Raji (cell line): ENCODE results near the gene CELSR1.

Source experiments
- POLR2A ChIP-seq: IDR thresholded peaks from 2 replicates; pipeline ENCODE4 v1.6.1; 2011; ENCODE audit warnings: low read depth, low read length, control low read depth; ENCODE audit not compliant: insufficient read depth

Gene CELSR1

DNA sequence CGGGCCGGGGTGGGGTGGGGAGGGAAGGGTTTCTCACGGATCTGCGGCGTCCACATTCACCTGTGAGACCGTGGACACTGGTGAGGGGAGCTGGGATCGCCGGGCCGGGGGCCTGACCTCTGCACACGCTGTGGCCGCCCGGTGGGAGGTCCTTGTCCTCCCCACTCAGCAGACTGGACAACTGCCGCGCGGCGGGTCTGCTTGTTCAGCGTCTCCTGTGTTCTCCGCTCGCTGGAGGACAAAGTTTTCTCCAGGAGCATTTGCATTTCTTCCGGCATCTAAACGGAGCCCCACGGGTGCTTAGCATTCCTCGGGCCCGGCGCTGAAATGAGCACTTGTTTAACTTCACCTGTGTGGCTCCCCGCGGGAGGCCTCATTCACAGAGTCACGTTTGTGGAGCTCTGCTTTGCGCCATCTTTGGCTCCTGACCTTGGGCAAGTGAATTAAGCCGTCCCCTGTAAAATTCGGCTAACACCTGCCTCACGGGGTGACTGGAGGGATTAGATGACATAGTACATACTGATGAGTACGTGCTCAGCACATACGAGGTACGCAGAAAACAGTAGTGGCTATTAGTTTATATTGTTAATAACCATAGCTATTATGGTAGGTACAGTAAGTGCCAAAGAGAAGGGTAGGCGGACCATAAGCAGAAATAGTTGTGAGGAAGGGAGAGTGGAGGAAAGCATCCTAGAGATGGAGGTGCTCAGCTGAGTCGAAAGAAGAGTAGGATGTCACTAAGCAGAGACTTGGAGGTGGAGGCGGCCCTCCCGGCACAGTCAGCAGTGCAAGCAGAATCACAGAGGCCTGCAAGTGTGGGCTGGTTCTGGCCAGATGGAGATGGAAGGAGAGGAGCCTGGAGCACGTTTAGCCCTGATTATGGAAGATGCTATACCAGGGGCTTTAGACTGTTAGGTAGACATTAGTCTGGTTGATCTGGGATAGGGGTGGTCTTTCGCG is 201.0 kb downstream of the CELSR1 start:
- TF ChIP-seq POLR2A, result no peak

DNA sequence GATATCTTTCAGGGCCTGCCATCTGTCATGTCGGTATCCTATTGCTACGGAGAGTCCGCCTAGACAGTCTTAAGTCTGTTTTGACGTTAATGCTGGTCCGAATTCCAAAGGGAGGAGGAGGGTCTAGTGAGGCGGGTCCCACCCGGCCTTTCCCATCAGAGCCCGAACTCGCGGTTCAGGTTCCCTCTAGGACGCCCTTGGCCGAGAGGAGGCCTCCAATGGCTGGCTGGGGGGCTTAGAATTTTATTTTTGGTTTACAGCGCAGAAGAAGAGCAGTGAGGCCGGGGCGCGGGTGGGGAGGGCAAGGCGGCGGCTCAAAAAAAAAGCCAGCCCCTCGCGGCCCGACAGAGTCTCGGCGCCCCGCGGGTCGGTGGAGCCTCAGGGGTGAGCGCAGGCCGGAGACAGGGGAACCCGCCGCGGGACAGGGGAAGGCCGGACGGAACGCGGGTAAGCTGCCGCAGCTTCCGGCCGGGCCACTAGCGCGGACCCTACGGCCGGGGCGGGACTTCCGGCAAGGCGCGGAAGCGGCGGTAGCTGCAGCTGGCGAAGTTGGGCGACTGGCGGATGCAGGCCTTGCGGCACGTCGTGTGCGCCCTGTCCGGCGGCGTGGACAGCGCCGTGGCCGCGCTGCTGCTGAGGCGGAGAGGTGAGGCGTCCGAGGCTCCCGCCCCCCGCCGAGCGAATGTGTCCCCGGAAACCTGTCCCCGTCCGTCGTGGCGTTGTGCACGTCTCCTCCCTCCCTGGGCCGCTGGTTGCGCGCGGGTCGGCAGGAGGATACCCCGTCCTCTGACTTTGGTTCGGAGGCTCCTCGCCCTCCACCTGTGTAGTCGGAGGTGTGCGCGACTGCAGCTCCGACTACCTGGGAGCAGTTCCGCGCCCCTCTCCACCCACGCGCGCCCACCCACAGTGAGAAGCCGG is 202.0 kb downstream of the CELSR1 start, which contains the start of gene TRMU:
TRMU (plus strand) TSS at position 514 of the 918 bp plus-strand sequence; CDS start at position 565, 51 bp downstream.
- peak; percentile 92 for TF ChIP-seq POLR2A

GRCh38 chr22:46331496-46331895 is 205.9 kb downstream of the CELSR1 start:
- no peak for TF ChIP-seq POLR2A

GRCh38 chr22:46330426-46330825 is 207.0 kb downstream of the CELSR1 start:
- no peak for TF ChIP-seq POLR2A

- TF ChIP-seq POLR2A, result no peak
These were observed 207.8 kb downstream of the CELSR1 start for GRCh38 chr22:46329616-46330015.

DNA sequence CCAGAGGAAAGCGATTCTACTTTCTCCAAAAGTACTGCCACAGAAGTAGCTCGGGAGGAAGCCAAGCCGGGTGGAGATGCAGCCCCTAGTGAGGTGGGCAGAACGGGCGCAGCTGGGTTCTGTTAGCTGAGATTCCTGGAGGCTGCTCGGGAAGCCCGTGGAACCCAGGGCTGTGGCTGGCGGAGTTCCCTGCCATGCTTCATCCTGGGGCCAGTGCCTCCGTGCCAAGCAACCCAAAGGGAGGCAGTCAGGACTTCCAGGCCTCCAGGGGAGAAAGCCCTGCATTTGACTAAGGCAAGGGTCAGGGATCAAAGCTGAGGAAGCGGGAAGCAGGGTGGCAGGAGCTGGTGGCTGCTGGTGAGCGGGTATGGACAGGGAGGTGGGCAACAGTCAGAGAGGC is 208.6 kb downstream of the CELSR1 start:
- TF ChIP-seq POLR2A, result no peak

DNA sequence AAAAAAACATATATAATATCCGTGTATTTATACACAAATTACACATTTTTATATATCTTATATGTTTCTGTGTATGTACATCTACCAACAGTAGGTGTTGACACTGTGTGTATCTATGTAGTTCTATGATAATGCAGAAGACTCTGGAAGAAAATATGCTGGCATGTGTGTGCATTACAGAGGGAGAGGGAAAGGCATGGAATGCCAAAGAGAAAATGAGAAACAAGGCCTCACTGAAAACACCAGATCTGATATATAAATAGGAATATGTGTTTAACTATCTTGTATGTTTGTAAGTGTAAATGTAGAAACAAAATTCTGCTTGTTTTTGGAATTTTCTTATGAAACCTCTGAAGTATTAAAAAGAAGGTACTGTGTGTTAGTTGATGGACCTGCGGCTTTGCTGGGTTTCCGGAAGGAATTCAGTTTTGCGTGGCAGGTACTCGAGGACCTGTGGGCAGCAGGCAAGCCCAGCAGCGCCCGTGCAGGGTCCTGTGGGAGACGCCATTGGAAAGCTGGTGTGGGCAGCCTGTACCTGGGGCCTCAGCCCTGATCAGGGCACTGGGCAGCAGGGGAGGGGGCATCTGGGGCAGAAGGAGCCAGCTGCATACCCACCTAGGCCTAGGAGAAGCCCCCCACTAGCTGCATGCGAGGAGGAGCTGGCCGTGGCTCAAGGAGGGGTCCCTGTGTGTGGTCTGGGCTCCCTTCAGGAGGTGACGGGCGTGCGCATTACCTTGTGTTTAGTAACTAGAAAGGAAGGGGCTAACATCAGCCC is 209.5 kb downstream of the CELSR1 start:
- TF ChIP-seq POLR2A, result no peak

GRCh38 chr22:46326066-46326680 is 211.2 kb downstream of the CELSR1 start:
- TF ChIP-seq POLR2A, result no peak

- TF ChIP-seq POLR2A, result no peak
These were observed 214.3 kb downstream of the CELSR1 start for GRCh38 chr22:46323162-46323561.

GRCh38 chr22:46322711-46323110 is 214.7 kb downstream of the CELSR1 start:
- TF ChIP-seq POLR2A, result no peak

DNA sequence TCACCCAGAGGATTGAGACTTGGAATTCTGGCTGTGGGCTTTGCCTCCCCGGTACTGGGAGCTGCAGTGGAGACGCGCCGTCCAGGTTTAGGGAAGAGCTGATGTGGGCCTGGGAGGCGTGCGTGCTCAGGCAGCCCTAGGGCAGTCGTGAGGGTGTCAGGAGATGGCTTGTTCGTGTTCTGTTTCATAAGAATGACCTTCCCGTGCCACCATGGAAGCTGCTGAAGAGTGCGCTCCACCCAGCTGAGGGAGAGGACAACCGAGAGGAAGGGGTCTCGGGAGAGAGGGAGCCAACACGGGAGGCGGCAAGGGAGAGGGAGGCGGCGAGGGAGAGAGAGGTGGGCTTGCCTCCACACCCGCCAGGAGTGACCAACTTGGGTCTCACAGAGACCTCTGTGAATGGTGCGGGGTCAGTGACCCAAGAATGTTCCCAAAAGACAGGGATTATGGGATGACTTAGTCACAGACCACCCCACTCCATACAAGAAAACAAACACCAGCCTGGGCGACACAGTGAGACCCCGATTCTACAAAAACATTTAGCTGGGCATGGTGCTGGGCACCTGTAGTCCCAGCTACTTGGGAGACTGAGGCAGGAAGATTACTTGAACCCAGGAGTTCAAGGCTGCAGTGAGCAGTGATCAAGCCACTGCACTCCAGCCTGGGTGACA is 216.6 kb downstream of the CELSR1 start:
- TF ChIP-seq POLR2A, result no peak

DNA sequence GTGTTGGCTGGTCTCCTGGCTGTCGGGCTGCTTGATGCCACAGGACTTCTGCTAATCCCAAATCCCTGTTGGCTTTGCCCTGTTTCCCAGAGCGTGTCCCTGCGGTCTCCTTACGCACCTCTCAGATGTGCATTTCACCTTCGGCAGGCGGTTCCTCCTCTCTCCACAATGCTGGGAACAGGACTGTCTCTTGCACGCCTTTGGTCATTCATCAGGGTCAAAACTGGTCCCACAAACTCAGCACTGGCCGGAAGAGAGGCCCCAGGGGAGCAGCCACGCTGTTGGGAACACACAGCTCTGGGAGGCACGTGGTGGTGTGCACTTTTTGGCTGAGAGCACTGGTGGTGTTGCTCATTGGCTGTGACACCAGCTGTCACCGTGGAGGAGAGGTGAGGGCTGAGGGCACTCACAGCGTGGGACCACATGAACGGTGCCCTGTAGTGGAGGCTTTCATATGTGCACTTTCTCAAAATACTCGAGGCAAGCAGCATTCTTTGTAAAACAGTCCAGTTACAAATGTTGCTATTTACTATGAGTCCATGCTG is 217.2 kb downstream of the CELSR1 start:
- no peak for TF ChIP-seq POLR2A

DNA sequence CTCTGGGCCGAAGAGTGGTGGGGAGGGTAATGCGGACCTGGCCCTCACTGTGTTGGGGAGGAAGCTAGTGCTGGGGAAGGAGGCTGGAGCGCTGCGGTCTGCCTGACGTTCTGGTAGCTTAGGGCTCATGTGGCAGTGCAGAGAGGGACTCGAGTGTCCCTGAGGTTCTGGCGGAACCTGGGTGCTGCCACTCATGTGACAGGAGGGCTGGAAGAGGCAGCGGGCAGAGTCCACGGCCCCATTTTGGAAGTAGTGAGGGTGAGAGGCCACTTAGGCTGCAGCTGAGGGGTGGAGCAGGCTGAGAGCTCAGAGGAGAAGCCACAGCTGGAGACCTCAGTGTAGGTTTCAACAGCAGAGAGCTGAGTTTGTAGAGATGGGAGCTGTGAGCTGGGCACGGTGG is 218.1 kb downstream of the CELSR1 start:
- no peak for TF ChIP-seq POLR2A

DNA sequence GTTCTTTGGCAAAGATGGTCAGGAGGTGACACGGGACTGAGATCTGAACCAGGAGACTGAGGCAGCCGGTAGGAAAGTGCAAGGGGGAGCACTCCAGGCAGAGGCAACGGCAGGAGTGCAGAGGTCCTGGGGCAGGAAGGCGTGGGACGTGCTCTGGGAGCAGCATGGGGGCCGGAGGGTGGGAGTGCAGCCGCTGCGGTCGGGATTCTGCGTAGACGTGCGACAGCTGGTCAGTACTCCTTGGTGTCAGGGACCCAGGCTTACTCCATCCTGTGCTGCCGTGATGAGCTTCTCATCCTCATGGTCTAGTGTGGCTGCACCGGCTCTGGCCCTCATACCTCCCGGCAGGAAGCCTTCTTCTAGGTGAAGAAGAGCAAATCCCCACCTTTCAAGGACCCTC is 218.8 kb downstream of the CELSR1 start:
- TF ChIP-seq POLR2A, result no peak
